Measurements from ENCODE around the gene COL26A1.

Gene COL26A1

GRCh38 chr7:101602082-101602481 is 239.4 kb downstream of the COL26A1 start:
- POLR2A ChIA-PET = no interaction called here
- CTCF ChIA-PET = interaction anchor here (0.6 to 4.6 kb wide), 8 partner anchors 9 to 670 kb away, joined by 3 to 39 read pairs (median 6); no protein-coding TSS in a partner anchor
- no peak overlapping the region for H3K4me3 ChIP-seq (ENCODE audit: low read depth, low read length)

GRCh38 chr7:101602484-101603241 is 240.0 kb downstream of the COL26A1 start:
- POLR2A ChIA-PET = no interaction called here
- H3K4me3 ChIP-seq (ENCODE audit: low read depth, low read length) = no peak overlapping the region
- CTCF ChIA-PET = interaction anchor here (0.6 to 4.6 kb wide), 27 partner anchors 9 to 670 kb away, joined by 3 to 39 read pairs (median 4); no protein-coding TSS in a partner anchor
- no peaks in the 10 kb centered on the region for H3K4me1 ChIP-seq (ENCODE audit: control insufficient read depth, insufficient read depth, low read length)
- no peaks in the 10 kb centered on the region for H3K36me3 ChIP-seq (ENCODE audit: control insufficient read depth in 2 of 2, insufficient read depth in 1 of 2, low read length in 2 of 2)
- H3K27ac ChIP-seq (ENCODE audit: extremely low read depth, low read depth, low read length) = no peak overlapping the region
- H3K9me3 ChIP-seq (ENCODE audit: control insufficient read depth, insufficient read depth, low read depth, low read length) = no peaks in the 10 kb centered on the region
- TF ChIP-seq ZIC2 (tag by site-specific recombination; IDR thresholded peaks at IDR 0.05) = no peak
- TF ChIP-seq ZFP69B (tag by site-specific recombination; IDR thresholded peaks at IDR 0.05) = no peak
- peak; percentile 93 for TF ChIP-seq ZNF654 (tag by site-specific recombination; IDR thresholded peaks at IDR 0.05; ENCODE audit: low read depth)
- TF ChIP-seq ZXDB (tag by site-specific recombination; IDR thresholded peaks at IDR 0.05) = peak; percentile 45; the same call in 1 of the 2 replicates
- TF ChIP-seq ZNF600 (tag by site-specific recombination; IDR thresholded peaks at IDR 0.05) = no peak
- no peak for TF ChIP-seq ZNF274 (IDR thresholded peaks at IDR 0.05; ENCODE audit: low read length)
- TF ChIP-seq ZNF274 (tag by site-specific recombination; IDR thresholded peaks at IDR 0.05; ENCODE audit: borderline replicate concordance) = no peak
- no peak for TF ChIP-seq ZNF433 (tag by site-specific recombination; IDR thresholded peaks at IDR 0.05; ENCODE audit: low read depth)
- TF ChIP-seq ZNF341 (tag by site-specific recombination; IDR thresholded peaks at IDR 0.05; ENCODE audit: low read depth) = peak; percentile 92
- TF ChIP-seq ZNF112 (tag by site-specific recombination; IDR thresholded peaks at IDR 0.05) = no peak
- TF ChIP-seq KLF1 (tag by site-specific recombination; IDR thresholded peaks at IDR 0.05) = peak; percentile 10; the same call in 1 of the 2 replicates
- TF ChIP-seq ZNF660 (tag by site-specific recombination; IDR thresholded peaks at IDR 0.05) = no peak
- TF ChIP-seq ZFP3 (tag by site-specific recombination; IDR thresholded peaks at IDR 0.05; ENCODE audit: low read depth) = no peak
- 0 out of 2 replicates have a peak, but pooled peaks have one; percentile 31 for TF ChIP-seq SP7 (tag by site-specific recombination; IDR thresholded peaks at IDR 0.05)

More at GRCh38 chr7:101602082-101602481, 239.4 kb downstream of the COL26A1 start:
- Histone ChIP-seq H3K36me3 (ENCODE audit: control insufficient read depth in 2 of 2, insufficient read depth in 1 of 2, low read length in 2 of 2) (no peaks in the 10 kb centered on the region), H3K27ac (ENCODE audit: extremely low read depth, low read depth, low read length) (no peak overlapping the region), H3K9me3 (ENCODE audit: control insufficient read depth, insufficient read depth, low read depth, low read length) (no peaks in the 10 kb centered on the region), H3K4me1 (ENCODE audit: control insufficient read depth, insufficient read depth, low read length) (no peaks in the 10 kb centered on the region)
- TF ChIP-seq ZSCAN30 (tag by site-specific recombination; IDR thresholded peaks at IDR 0.05) (no peak), ZNF670 (tag by site-specific recombination; IDR thresholded peaks at IDR 0.05; ENCODE audit: low read depth) (no peak), ZNF174 (tag by site-specific recombination; IDR thresholded peaks at IDR 0.05) (no peak), ZNF223 (tag by site-specific recombination; IDR thresholded peaks at IDR 0.05) (no peak), SP2 (tag by site-specific recombination; IDR thresholded peaks at IDR 0.05) (no peak), ZNF214 (tag by site-specific recombination; IDR thresholded peaks at IDR 0.05; ENCODE audit: borderline replicate concordance) (no peak), ZNF302 (tag by site-specific recombination; IDR thresholded peaks at IDR 0.05; ENCODE audit: low read depth) (no peak), GFI1B (tag by site-specific recombination; IDR thresholded peaks at IDR 0.05) (no peak), ZNF362 (tag by site-specific recombination; IDR thresholded peaks at IDR 0.05) (no peak), BCL11B (tag by site-specific recombination; IDR thresholded peaks at IDR 0.05; ENCODE audit: low read depth) (no peak), ZNF132 (tag by site-specific recombination; IDR thresholded peaks at IDR 0.05; ENCODE audit: borderline replicate concordance) (no peak)
- TF ChIP-seq, protein P1, sequence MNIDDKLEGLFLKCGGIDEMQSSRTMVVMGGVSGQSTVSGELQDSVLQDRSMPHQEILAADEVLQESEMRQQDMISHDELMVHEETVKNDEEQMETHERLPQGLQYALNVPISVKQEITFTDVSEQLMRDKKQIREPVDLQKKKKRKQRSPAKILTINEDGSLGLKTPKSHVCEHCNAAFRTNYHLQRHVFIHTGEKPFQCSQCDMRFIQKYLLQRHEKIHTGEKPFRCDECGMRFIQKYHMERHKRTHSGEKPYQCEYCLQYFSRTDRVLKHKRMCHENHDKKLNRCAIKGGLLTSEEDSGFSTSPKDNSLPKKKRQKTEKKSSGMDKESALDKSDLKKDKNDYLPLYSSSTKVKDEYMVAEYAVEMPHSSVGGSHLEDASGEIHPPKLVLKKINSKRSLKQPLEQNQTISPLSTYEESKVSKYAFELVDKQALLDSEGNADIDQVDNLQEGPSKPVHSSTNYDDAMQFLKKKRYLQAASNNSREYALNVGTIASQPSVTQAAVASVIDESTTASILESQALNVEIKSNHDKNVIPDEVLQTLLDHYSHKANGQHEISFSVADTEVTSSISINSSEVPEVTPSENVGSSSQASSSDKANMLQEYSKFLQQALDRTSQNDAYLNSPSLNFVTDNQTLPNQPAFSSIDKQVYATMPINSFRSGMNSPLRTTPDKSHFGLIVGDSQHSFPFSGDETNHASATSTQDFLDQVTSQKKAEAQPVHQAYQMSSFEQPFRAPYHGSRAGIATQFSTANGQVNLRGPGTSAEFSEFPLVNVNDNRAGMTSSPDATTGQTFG (tag by site-specific recombination; IDR thresholded peaks at IDR 0.05; ENCODE audit: borderline replicate concordance) = no peak
- TF ChIP-seq, protein P2, sequence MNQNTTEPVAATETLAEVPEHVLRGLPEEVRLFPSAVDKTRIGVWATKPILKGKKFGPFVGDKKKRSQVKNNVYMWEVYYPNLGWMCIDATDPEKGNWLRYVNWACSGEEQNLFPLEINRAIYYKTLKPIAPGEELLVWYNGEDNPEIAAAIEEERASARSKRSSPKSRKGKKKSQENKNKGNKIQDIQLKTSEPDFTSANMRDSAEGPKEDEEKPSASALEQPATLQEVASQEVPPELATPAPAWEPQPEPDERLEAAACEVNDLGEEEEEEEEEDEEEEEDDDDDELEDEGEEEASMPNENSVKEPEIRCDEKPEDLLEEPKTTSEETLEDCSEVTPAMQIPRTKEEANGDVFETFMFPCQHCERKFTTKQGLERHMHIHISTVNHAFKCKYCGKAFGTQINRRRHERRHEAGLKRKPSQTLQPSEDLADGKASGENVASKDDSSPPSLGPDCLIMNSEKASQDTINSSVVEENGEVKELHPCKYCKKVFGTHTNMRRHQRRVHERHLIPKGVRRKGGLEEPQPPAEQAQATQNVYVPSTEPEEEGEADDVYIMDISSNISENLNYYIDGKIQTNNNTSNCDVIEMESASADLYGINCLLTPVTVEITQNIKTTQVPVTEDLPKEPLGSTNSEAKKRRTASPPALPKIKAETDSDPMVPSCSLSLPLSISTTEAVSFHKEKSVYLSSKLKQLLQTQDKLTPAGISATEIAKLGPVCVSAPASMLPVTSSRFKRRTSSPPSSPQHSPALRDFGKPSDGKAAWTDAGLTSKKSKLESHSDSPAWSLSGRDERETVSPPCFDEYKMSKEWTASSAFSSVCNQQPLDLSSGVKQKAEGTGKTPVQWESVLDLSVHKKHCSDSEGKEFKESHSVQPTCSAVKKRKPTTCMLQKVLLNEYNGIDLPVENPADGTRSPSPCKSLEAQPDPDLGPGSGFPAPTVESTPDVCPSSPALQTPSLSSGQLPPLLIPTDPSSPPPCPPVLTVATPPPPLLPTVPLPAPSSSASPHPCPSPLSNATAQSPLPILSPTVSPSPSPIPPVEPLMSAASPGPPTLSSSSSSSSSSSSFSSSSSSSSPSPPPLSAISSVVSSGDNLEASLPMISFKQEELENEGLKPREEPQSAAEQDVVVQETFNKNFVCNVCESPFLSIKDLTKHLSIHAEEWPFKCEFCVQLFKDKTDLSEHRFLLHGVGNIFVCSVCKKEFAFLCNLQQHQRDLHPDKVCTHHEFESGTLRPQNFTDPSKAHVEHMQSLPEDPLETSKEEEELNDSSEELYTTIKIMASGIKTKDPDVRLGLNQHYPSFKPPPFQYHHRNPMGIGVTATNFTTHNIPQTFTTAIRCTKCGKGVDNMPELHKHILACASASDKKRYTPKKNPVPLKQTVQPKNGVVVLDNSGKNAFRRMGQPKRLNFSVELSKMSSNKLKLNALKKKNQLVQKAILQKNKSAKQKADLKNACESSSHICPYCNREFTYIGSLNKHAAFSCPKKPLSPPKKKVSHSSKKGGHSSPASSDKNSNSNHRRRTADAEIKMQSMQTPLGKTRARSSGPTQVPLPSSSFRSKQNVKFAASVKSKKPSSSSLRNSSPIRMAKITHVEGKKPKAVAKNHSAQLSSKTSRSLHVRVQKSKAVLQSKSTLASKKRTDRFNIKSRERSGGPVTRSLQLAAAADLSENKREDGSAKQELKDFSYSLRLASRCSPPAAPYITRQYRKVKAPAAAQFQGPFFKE (tag by site-specific recombination; IDR thresholded peaks at IDR 0.05; ENCODE audit: borderline replicate concordance) = no peak
